AG10803 (cell line): ENCODE data around the gene FBXO8.

Source experiments
- DNase-seq: peaks from one replicate; pipeline ENCODE4 v3.0.0; 2010; ENCODE audit warnings: low read depth
- H3K4me3 ChIP-seq: 2 replicates; pipeline ENCODE4 v1.5.1; 2011; ENCODE audit warnings: mild to moderate bottlenecking, low read length, control low read depth
- CTCF ChIP-seq: conservative IDR thresholded peaks from 2 replicates; pipeline ENCODE4 v1.5.1; 2011; ENCODE audit warnings: mild to moderate bottlenecking, low read length, control low read depth, inconsistent platforms

The FBXO8 gene

GRCh38 chr4:174198828-174199227 is 84.6 kb downstream of the FBXO8 start:
- no peak for TF ChIP-seq CTCF
- no peak overlapping the region for H3K4me3 ChIP-seq
- DNase-seq, result peak; percentile 78

- TF ChIP-seq CTCF, result no peak
- H3K4me3 ChIP-seq, result no peak overlapping the region
- DNase-seq, result no peak
Measured at GRCh38 chr4:174198396-174198795, 85.1 kb downstream of the FBXO8 start.

DNA sequence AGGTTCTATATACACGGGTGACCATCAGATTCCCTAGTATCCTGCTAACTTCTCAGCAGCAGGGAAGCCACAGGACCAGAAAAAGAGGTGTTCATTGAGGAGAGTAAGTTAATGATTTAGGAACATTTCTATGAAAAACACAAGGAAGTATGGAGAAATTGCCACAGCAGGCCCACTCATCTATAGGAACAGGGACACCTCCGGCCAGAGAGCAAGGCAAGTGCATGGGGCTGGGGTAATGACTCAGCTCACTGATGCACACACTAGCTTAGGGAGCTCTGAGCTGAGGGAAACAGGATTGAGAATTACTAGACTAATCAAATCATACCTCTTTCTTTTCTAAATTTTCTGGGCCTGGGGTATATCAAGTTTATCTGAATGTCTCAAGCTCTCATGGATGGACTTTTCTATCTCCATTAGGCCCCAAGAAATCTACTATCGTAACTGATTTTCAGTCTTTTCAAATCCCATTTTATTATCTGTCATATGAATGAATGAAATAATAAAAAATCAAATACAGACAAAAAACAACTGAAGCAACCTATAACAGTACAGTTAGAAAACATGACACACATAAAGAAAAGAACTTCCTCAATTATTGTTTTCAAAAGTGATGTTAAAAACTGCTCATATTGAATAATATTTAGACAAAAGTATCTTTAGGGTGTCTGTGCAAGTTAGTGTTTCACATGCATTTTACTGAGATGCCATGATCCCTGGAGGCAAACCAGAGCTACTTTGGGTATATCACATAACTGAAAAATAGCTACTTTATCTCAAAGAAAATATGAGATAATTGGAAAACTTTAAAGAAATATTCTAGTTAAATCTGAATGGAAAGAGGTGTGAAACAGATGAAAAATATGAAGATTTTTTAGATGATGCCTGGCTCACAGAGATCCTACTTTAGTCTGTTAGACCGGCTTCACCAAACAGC is 89.8 kb downstream of the FBXO8 start:
- H3K4me3 ChIP-seq, result no peak overlapping the region
- no peak for DNase-seq
- TF ChIP-seq CTCF, result no peak

DNA sequence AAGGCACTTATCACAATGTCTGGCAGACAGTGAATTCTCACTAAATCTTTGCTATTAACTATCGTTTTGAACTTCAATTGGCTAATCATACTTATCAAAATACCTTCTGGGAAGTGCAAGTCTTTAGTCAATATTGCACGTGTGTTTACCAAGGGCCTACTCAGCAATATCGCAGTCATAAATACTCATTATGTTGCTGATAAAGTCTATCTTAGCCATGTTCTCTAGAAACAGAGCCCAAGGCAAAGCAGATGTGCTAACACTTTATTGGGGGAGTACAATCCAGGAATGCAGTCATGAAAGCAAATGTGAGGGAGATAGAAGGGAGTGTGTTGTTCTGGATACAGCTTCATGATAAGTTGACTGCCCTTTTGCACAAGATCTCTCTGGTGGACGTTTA is 90.5 kb downstream of the FBXO8 start:
- no peak overlapping the region for H3K4me3 ChIP-seq
- no peak for TF ChIP-seq CTCF
- no peak for DNase-seq

- no peak for TF ChIP-seq CTCF
- H3K4me3 ChIP-seq, result no peak overlapping the region
- no peak for DNase-seq
Measured at GRCh38 chr4:174190832-174191500, 92.5 kb downstream of the FBXO8 start.

DNA sequence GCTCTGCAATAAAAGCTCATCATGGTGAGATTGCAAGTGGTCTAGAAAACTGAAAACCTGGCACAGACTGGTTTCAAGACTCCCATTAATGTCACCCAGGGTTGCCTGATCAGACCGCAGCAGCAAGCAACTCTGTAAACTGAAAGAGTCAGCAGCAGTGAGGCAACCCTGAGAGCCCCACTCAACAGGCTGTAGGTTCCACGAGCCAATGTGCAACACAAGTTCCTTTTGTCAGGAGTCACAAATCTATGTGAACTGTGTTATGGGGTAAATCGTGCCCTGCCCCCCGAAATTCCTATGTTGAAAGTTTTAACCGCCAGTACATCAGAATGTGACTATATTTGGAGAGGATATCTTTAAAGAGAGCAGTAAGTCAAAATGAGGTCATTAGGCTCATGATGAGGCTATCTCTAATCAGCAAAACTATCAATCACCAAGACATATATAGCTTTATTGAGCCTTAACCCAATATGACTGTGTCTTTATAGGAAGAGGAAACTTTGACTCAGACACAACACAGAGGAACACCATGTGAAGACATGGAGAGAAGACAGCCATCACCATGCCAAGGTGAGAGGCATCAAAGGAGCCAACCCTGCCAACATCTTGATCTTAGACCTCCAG is 94.0 kb downstream of the FBXO8 start:
- no peak for TF ChIP-seq CTCF
- H3K4me3 ChIP-seq, result no peak overlapping the region
- DNase-seq, result no peak
